HepG2 (cell line): Measurements from ENCODE around the gene SELPLG. TPM values are rescaled to one million over a fixed set of nuclear protein-coding genes. Genes with fewer than 3 reads are reported as not detected.

Source experiments
- ATAC-seq: fragments of 200-7000 bp; cut with Tn5 transposase; 3 replicates; pipeline ENCODE4 v1.9.1; 2020; ENCODE audit warnings: mild to moderate bottlenecking, moderate library complexity
- Bru-seq: library from RNA; stranded (reverse); fragments of 400-500 nt; gene quantifications from one replicate; lab custom pipeline; 2021; lab: Mats Ljungman, UMichigan
- BruChase-seq, 2 experiments: library from RNA; stranded (reverse); fragments of 400-500 nt; gene quantifications; one replicate each; lab custom pipeline; 2021; lab: Mats Ljungman, UMichigan
- BruUV-seq: library from RNA; stranded (reverse); fragments of 400-500 nt; replicated peaks from 2 replicates; lab custom pipeline; 2021; lab: Mats Ljungman, UMichigan
- CTCF ChIA-PET: fragments of 300-600 bp; formaldehyde crosslinking; extraction: SDS; loops from one replicate; lab custom pipeline; 2021; ENCODE audit warnings: low total read pairs, inconsistent platforms, low intra/inter-chr PET ratio; lab: Yijun Ruan, JAX
- POLR2A ChIA-PET: fragments of 350-600 bp; sonication (Branson Sonifier 250); formaldehyde crosslinking; loops from one replicate; lab custom pipeline; 2020; ENCODE audit warnings: antibody characterized with exemption, inconsistent platforms; lab: Yijun Ruan, JAX
- DNase-seq: peaks from one replicate; pipeline ENCODE4 v3.0.0-alpha.2; 2015; ENCODE audit warnings: low spot score
- FAIRE-seq: peaks from 3 replicates; lab custom pipeline; 2011; peaks lifted over from hg19 to GRCh38; lab: Jason Lieb, UNC
- H2AFZ ChIP-seq: one replicate; pipeline ENCODE4 v1.6.1; 2011; ENCODE audit warnings: low read length, inconsistent platforms
- H3K27ac ChIP-seq: fragments of 300-600 bp; 3 replicates; pipeline ENCODE4 v1.8.0; 2011; ENCODE audit warnings: mixed run types, mild to moderate bottlenecking, mixed read lengths, low read length, inconsistent platforms; ENCODE audit not compliant: insufficient read depth; ENCODE audit errors: extremely low read length
- H3K27me3 ChIP-seq, 2 experiments: fragments of 200-600 bp in 1 of 2; 2 replicates in 1 of 2; 3 replicates in 1 of 2; pipeline versions ENCODE4 v1.6.0 to v1.8.0; 2011; ENCODE audit warnings: low read length in 2 of 2, mild to moderate bottlenecking in 2 of 2, moderate library complexity in 2 of 2, inconsistent platforms in 1 of 2; ENCODE audit not compliant: insufficient read depth in 2 of 2, control insufficient read depth in 1 of 2
- H3K36me3 ChIP-seq, 2 experiments: fragments of 200-600 bp in 1 of 2; replicated peaks in 1 of 2; 2 replicates in 1 of 2; 3 replicates in 1 of 2; pipeline versions ENCODE4 v1.5.1 to v1.8.0; 2011; ENCODE audit warnings: low read length in 2 of 2, inconsistent platforms in 1 of 2; ENCODE audit not compliant: insufficient read depth in 2 of 2, control insufficient read depth in 1 of 2
- H3K4me1 ChIP-seq: 2 replicates; pipeline ENCODE4 v1.5.1; 2012; ENCODE audit warnings: low read length, inconsistent platforms; ENCODE audit not compliant: insufficient read depth
- H3K4me2 ChIP-seq: 2 replicates; pipeline ENCODE4 v1.6.0; 2011; ENCODE audit warnings: low read depth, low read length, inconsistent platforms
- H3K4me3 ChIP-seq, 3 experiments: fragments of 200-600 bp in 1 of 3; sonication (generic), shearing (Covaris generic) in 1 of 3; replicated peaks in 1 of 3; 2 replicates each; pipeline ENCODE4 v1.5.1; 2011 to 2016; ENCODE audit warnings: low read length in 3 of 3, inconsistent platforms in 2 of 3, low read depth in 2 of 3, mild to moderate bottlenecking in 2 of 3, control low read depth in 1 of 3, mixed read lengths in 1 of 3; ENCODE audit not compliant: insufficient read depth in 1 of 3
- H3K79me2 ChIP-seq: one replicate; pipeline ENCODE4 v1.6.1; 2011; ENCODE audit warnings: low read length, inconsistent platforms; ENCODE audit not compliant: insufficient read depth
- H3K9ac ChIP-seq: 2 replicates; pipeline ENCODE4 v1.6.0; 2011; ENCODE audit warnings: mild to moderate bottlenecking, low read depth, low read length, inconsistent platforms; ENCODE audit not compliant: insufficient read depth
- H3K9me3 ChIP-seq: 2 replicates; pipeline ENCODE4 v1.5.1; 2012; ENCODE audit warnings: mild to moderate bottlenecking, low read length
- H4K20me1 ChIP-seq: 2 replicates; pipeline ENCODE4 v1.6.0; 2011; ENCODE audit warnings: inconsistent platforms, mild to moderate bottlenecking, low read length, moderate library complexity; ENCODE audit not compliant: insufficient read depth
- ATF1 ChIP-seq: IDR thresholded peaks from 2 replicates; pipeline ENCODE4 v1.6.1; 2016; ENCODE audit warnings: mild to moderate bottlenecking, control low read depth
- ZNF136 ChIP-seq: sonication (generic); formaldehyde crosslinking; IDR thresholded peaks from 2 replicates; pipeline ENCODE4 v1.8.1; 2022; ENCODE audit warnings: low read depth, mild to moderate bottlenecking, moderate library complexity, missing genetic modification reagents
- ZNF354B ChIP-seq: sonication (generic); formaldehyde crosslinking; IDR thresholded peaks from 2 replicates; pipeline ENCODE4 v1.8.0; 2022; ENCODE audit warnings: mild to moderate bottlenecking, missing genetic modification reagents
- ZNF558 ChIP-seq: sonication (generic); formaldehyde crosslinking; IDR thresholded peaks from 2 replicates; pipeline ENCODE4 v1.9.0; 2022; ENCODE audit warnings: mild to moderate bottlenecking, missing genetic modification reagents, borderline replicate concordance
- ZNF788 ChIP-seq: sonication (generic); formaldehyde crosslinking; IDR thresholded peaks from 2 replicates; pipeline ENCODE4 v1.5.0; 2020; ENCODE audit warnings: mild to moderate bottlenecking, missing genetic modification reagents, borderline replicate concordance
- WGBS: methylation state at CpG from one replicate; pipeline ENCODE4 v1.1.6; 2017; ENCODE audit warnings: low lambda C conversion rate; 5-methylcytosine and 5-hydroxymethylcytosine counted together
- in situ Hi-C: cut with HindIII; loops from 2 replicates; pipeline ENCODE4 v1.10.0; 2017; ENCODE audit warnings: low pct_unique_long_range_greater_than_20kb; ENCODE audit not compliant: extremely low pct_ligation_motif_present
- intact Hi-C: fragments of 100-400 bp; cut with micrococcal nuclease; formaldehyde crosslinking; loops from one replicate; pipeline ENCODE4 v1.10.0; 2022; ENCODE audit not compliant: unreplicated experiment
- long read RNA-seq, 2 experiments: library from RNA in 1 of 2; library from polyadenylated mRNA in 1 of 2; stranded (forward) in 1 of 2; unstranded in 1 of 2; transcript quantifications; one replicate each; pipeline ENCODE4 v2.0.0, GENCODE V29; 2019 to 2022
- polyA minus RNA-seq, 3 experiments: library from RNA; depleted of rRNA, polyadenylated mRNA; stranded (reverse); fragments of >200 nt; gene quantifications; 2 replicates each; pipeline ENCODE4 v1.2.3, GENCODE V29; 2011; ENCODE audit warnings: low replicate concordance in 1 of 3
- polyA plus RNA-seq, 8 experiments: library from polyadenylated mRNA; depleted of rRNA in 3 of 8; stranded (reverse) in 7 of 8; unstranded in 1 of 8; fragments of >200 nt; fragmentation: Illumina TruSeq in 4 of 8; extraction: Trizol in 4 of 8; gene quantifications; 2 replicates each; pipeline versions ENCODE4 v1.2.1 to v1.2.3, GENCODE V29; 2011 to 2016; ENCODE audit warnings: low read depth in 4 of 8, missing spikeins in 1 of 8, mixed read lengths in 1 of 8; ENCODE audit not compliant: insufficient read depth in 1 of 8
- total RNA-seq, 5 experiments: library from RNA; depleted of rRNA; stranded (reverse); fragments of >200 nt; fragmentation: Illumina TruSeq; extraction: Trizol; gene quantifications; 2 replicates each; pipeline ENCODE4 v1.2.3, GENCODE V29; 2016; ENCODE audit warnings: low read depth in 1 of 5

The SELPLG gene
- total RNA-seq (2016; rRNA removed; fragmentation: Illumina TruSeq; extraction: Trizol) (not detected in 2 replicates), polyA plus RNA-seq (2011; rRNA removed) (0.07 and 0.12 TPM in 2 replicates), polyA minus RNA-seq (2011; rRNA and poly(A)+ RNA removed; ENCODE audit: low replicate concordance) (0.26 and 2.7 TPM in 2 replicates), Bru-seq, nascent RNA (percentile 14 among the genes with signal in this experiment), BruChase-seq, experiment 1, labeled RNA remaining after a 6-hour chase (percentile 43 among the genes with signal in this experiment), BruChase-seq, experiment 2, labeled RNA remaining after a 2-hour chase (percentile 37 among the genes with signal in this experiment)
- not detected in 2 replicates for total RNA-seq (2016; cell fraction: cytosol; rRNA removed; fragmentation: Illumina TruSeq; extraction: Trizol; ENCODE audit: low read depth)
- not detected in 2 replicates for total RNA-seq (2016; cell fraction: insoluble cytoplasmic fraction; rRNA removed; fragmentation: Illumina TruSeq; extraction: Trizol)
- total RNA-seq (2016; cell fraction: membrane; rRNA removed; fragmentation: Illumina TruSeq; extraction: Trizol) = not detected in 2 replicates
- not detected in 2 replicates for total RNA-seq (2016; cell fraction: nucleus; rRNA removed; fragmentation: Illumina TruSeq; extraction: Trizol)
- 0.07 and 0.08 TPM in 2 replicates for polyA plus RNA-seq (2011; cell fraction: cytosol; rRNA removed)
- 0.14 and 0.16 TPM in 2 replicates for polyA plus RNA-seq (2011; cell fraction: nucleus; rRNA removed)
- not detected in 2 replicates for polyA plus RNA-seq (2012)
- not detected in 2 replicates for polyA plus RNA-seq (2016; cell fraction: cytosol; fragmentation: Illumina TruSeq; extraction: Trizol; ENCODE audit: low read depth)
- 0.10 TPM in 1 of 2 replicates, not detected in the other for polyA plus RNA-seq (2016; cell fraction: insoluble cytoplasmic fraction; fragmentation: Illumina TruSeq; extraction: Trizol; ENCODE audit: low read depth)
- not detected in 2 replicates for polyA plus RNA-seq (2016; cell fraction: membrane; fragmentation: Illumina TruSeq; extraction: Trizol; ENCODE audit: low read depth)
- polyA plus RNA-seq (2016; cell fraction: nucleus; fragmentation: Illumina TruSeq; extraction: Trizol; ENCODE audit: insufficient read depth, low read depth) = not detected in 2 replicates
- polyA minus RNA-seq (2011; cell fraction: cytosol; rRNA and poly(A)+ RNA removed) = not detected in 2 replicates
- polyA minus RNA-seq (2011; cell fraction: nucleus; rRNA and poly(A)+ RNA removed) = not detected in 2 replicates
- long read RNA-seq, experiment 1 = 0 reads
- long read RNA-seq, experiment 2 = 0 reads

DNA sequence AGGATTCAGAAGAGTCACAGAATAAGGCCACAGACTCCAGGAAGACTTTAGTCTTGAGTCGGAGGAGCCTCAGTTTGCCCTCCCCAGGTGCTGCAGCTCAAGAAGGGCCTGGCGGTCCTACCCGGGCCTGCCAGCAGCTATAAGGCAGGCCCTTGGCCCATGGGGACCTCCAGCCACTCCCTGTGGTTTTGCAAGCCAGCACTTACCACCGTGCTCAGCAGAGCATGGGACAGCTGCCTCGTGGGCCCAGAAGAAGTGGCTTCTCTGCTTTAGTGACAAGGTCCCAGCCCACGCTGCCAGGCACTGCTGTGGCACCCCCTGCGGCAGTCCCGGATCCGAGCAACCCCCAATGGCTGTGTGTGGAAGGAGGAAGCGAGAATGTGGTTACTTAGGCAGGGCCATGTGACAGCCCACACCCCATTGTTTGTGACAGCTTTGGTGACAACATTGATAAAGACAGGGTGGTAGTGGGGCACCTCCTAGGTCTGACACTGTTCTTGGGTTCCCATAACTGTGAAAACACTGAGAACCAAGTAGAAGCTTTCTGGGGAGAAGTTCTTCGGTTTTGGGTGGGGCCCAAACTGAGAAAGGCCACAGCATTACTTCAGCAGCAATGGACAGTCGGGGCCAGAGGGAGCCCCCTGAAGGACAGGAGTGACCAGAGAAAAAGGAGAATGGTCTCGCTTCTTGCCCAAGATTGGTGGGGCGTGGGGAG, at the start of gene SELPLG:
Gene SELPLG (minus strand): TSS at position 361 of the 715 bp plus-strand sequence. CDS start 9,587 bp downstream, outside the sequence.
- no peak within 1 kb of the TSS for H2AFZ ChIP-seq
- no TSS peak for BruUV-seq

More for the DNA sequence above, at the start of gene SELPLG:
- intact Hi-C loops = no loop called here
- CTCF ChIA-PET = no interaction called here
- Histone ChIP-seq H3K9ac (no peak within 1 kb of the TSS), H3K9me3 (no peaks in the 10 kb centered on the region), H3K79me2 (no peaks in the 10 kb centered on the region), H3K27ac (no peak within 1 kb of the TSS), H3K27me3 (peaks cover 4 to 43% of the 10 kb centered on the region in 2 experiments; a peak in 4 of 5 replicates), H3K36me3 (no peaks in the 10 kb centered on the region), H3K4me1 (peaks cover 54% of the 10 kb centered on the region), H3K4me2 (no peak within 1 kb of the TSS; the same call in 1 of the 2 replicates), H3K4me3 (no peak within 1 kb of the TSS)
- in situ Hi-C loops = no loop called here
- FAIRE-seq = no peak
- POLR2A ChIA-PET = no interaction called here
- no peak for ATAC-seq
- TF ChIP-seq ZNF788 (CRISPR knock-in tag) (no peak), ZNF354B (no peak), ZNF136 (CRISPR knock-in tag) (no peak), ATF1 (CRISPR knock-in tag) (no peak), ZNF558 (CRISPR knock-in tag) (no peak)
- TF ChIP-seq, all 625 proteins: peak for 0
- 33% methylated on average over 8 of the region's 14 CpGs for WGBS
- no peak for DNase-seq
- H4K20me1 ChIP-seq = no peaks in the 10 kb centered on the region
